Skeletal muscle satellite cell (primary cell): ENCODE results near the gene MECP2. TPM values are rescaled to one million over a fixed set of nuclear protein-coding genes. Genes with fewer than 3 reads are reported as not detected.
A peak's percentile ranks its signal among the peaks of the same experiment; 100 is the strongest.

ENCODE experiments used
- H3K27me3 ChIP-seq: 2 replicates; pipeline ENCODE4 v1.7.0; 2013; ENCODE audit warnings: low read length; ENCODE audit not compliant: control insufficient read depth, insufficient read depth
- H3K36me3 ChIP-seq: 2 replicates; pipeline ENCODE4 v1.7.0; 2013; ENCODE audit warnings: mild to moderate bottlenecking, control low read depth, low read length; ENCODE audit not compliant: insufficient read depth
- H3K4me1 ChIP-seq: 2 replicates; pipeline ENCODE4 v1.7.0; 2013; ENCODE audit warnings: low read length; ENCODE audit not compliant: control insufficient read depth, insufficient read depth
- H3K4me2 ChIP-seq: 2 replicates; pipeline ENCODE4 v1.7.0; 2013; ENCODE audit warnings: mild to moderate bottlenecking, low read length
- H3K4me3 ChIP-seq: 2 replicates; pipeline ENCODE4 v1.7.0; 2013; ENCODE audit warnings: low read length
- H3K9ac ChIP-seq: 2 replicates; pipeline ENCODE4 v1.7.0; 2013; ENCODE audit warnings: mild to moderate bottlenecking, low read depth, low read length, moderate library complexity
- H3K9me3 ChIP-seq: replicated peaks from 2 replicates; pipeline ENCODE4 v1.7.0; 2013; ENCODE audit warnings: mild to moderate bottlenecking, control low read depth, low read length
- small RNA-seq: library from RNA; depleted of rRNA; stranded (forward); fragments of <200 nt; gene quantifications from one replicate; pipeline ENCODE3, GENCODE V24; 2012

The MECP2 gene

DNA sequence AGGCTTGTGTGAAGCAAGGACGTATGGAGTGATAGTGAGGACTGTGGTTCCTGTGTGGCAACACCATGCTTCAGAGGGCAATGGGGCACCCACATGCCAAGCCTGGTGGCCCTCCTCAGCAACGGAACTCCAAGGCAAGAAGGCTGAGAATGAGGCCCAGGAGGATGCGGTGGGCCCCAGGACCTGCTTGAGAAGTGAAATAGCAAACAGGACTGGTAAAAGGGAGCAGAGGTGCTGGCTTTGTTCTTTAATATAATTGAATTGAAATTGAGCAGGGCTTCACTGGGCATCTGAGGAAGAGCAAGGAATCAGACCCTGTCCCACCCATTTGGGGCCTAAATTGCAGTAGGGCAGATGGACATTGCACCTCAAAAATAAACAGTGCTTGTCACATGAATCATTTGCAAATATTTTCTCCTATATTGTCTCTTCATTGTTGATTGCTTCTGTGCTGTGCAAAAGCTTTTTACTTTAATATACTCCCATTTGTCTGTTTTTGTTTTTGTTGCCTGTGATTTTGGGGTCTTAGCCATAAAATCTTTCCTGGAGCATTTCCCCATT lies 122.7 kb downstream of the MECP2 start:
- H3K4me2 ChIP-seq: peak overlapping the region; percentile 95
- H3K9ac ChIP-seq: peak overlapping the region; percentile 97
- H3K4me1 ChIP-seq: peaks cover 17% of the 10 kb centered on the region
- H3K4me3 ChIP-seq: no peak overlapping the region
- no peaks in the 10 kb centered on the region for H3K36me3 ChIP-seq
- H3K9me3 ChIP-seq: no peaks in the 10 kb centered on the region
- no peaks in the 10 kb centered on the region for H3K27me3 ChIP-seq

DNA sequence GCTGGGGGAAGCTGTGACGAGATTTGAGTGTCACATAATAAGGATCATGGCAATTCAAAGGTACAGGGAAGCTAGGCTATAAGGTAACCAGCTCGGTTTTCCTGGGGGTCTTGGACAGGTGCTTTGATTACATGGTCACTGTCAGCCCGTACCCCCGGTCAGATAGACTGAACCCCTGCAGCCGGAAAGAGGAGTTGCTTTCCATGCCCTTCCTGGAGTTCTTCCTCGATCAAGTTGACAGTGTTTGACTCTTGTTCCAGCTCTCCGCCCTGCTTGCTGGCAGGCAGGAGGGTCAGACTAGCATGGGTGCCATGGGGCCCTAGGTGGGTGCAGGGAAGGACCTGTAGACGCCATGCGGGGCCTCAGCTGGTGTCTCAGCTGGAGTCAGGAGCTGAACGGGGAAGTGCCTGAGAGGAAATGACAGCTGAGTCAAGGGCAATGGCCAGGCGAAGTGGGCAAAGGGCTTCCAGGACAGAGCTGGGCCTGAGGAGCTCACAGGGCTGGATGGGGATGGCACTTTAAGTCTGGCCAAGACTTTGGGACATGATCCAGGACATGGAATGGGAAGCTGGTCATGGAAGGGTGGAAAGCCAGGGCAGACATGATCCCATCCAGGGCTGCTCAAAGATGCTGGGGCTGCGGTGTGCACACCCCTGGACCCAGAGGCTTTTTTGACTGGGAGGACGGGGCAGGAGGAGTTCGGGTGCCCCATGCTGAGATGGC lies 123.4 kb downstream of the MECP2 start:
- H3K9me3 ChIP-seq: no peaks in the 10 kb centered on the region
- peaks cover 17% of the 10 kb centered on the region for H3K4me1 ChIP-seq
- H3K4me3 ChIP-seq: peak overlapping the region; percentile 85
- no peaks in the 10 kb centered on the region for H3K27me3 ChIP-seq
- H3K36me3 ChIP-seq: no peaks in the 10 kb centered on the region
- peak overlapping the region; percentile 97 for H3K9ac ChIP-seq
- peak overlapping the region; percentile 95 for H3K4me2 ChIP-seq

DNA sequence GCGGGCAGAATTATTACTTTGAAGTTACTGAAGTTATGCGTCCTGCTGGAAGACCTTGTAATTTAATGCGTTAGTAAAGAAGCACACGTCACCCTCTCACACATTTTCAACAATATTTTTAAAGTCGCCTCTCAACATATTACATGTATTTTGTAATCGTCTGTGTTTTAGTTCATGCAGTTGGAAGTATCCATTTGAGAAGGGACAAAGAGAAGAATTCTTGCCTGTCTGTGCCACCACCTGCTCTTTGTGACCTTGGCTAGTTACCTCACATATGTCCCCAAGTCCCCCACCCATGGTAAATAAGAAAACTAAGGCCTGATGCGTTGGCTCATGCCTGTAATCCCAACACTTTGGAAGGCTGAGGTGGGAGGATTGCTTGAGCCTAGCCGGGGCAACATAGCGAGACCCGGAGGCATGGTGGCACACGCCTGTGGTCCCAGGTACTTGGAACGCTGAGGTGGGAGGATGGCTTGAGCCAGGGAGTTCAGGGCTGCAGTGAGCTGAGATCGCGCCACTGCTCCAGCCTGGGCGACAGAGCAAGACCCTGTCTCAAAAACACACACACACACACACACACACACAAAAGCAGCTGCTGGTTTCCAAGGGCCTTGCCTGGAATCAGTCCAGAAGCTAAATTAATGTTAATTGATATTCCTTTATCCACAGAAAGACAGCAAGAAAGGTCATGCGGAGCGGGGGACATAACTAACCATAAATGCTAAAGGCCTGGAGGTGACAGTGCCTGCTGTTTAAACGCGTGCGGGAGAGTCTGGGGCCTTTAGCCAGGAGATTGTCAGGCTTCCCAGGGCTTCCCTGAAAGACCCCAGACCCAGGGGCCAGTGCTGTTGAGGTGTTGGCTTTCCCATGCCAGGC lies 124.2 kb downstream of the MECP2 start:
- peak overlapping the region; percentile 95 for H3K4me2 ChIP-seq
- H3K9me3 ChIP-seq: no peaks in the 10 kb centered on the region
- H3K36me3 ChIP-seq: peaks cover 4% of the 10 kb centered on the region
- no peaks in the 10 kb centered on the region for H3K27me3 ChIP-seq
- H3K9ac ChIP-seq: peak overlapping the region; percentile 97
- peak overlapping the region; percentile 85 for H3K4me3 ChIP-seq
- H3K4me1 ChIP-seq: peaks cover 24% of the 10 kb centered on the region

DNA sequence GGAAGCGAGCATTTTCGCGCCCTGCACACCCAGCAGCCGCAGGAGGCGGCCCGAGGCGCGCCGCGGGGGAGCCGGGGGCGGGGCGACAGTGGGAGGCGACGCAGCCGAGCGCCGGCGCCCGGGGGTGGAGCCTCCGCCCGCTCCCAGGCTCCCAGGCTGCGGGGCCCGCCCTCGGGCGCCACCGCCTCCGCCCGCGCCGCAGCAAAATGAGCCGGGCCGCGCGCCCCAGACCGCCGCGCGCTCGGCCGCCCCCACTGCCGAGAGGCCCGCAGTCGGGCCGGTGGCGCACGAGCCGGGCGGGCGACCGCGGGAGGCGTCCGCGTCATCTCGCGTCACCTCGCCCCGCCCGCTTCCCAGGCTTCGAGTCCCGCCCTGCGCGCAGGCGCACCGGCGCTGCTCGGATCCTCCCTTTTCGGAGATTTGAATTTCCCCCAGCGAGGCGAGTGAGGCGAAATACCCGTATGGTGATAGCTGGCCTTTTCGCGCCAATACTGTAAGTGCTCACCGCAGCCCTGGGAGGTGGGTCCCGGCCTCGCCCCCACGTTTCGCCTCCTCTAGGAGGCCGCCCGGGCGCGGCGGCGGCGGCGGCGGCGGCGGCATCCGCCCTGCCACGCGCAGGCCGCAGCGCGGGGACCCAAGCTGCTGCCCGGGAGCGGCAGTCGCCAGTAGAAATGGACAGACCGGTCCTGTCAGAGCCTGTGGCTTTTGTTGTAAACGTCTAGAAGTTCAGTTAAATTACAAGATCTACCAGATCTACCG lies 125.0 kb downstream of the MECP2 start, which contains the start of gene TMEM187:
Gene TMEM187, plus strand, starts transcription at position 387 of the 759 bp plus-strand sequence. CDS start 9,309 bp downstream, outside the sequence.
- H3K4me2 ChIP-seq: peak within 1 kb of the TSS; percentile 95
- H3K36me3 ChIP-seq: peaks cover 10% of the 10 kb centered on the region
- H3K9me3 ChIP-seq: no peaks in the 10 kb centered on the region
- peak within 1 kb of the TSS; percentile 97 for H3K9ac ChIP-seq
- no peaks in the 10 kb centered on the region for H3K27me3 ChIP-seq
- H3K4me1 ChIP-seq: peaks cover 32% of the 10 kb centered on the region
- H3K4me3 ChIP-seq: peak within 1 kb of the TSS; percentile 85

Small RNA genes within 50 kb of the gene (small RNA-seq; reads per million reads assigned to genes)
- gene MIR3202-1: not detected
